ENCODE results near the gene MCTP1.

Gene MCTP1

GRCh38 chr5:94796586-94796985 is 488.3 kb downstream of the MCTP1 start:
- no peak overlapping the region for H3K4me2 ChIP-seq (ENCODE audit: low read depth, low read length)
- H3K36me3 ChIP-seq (replicated peaks; ENCODE audit: insufficient read depth, low read length) = no peaks in the 10 kb centered on the region
- H3K9me2 ChIP-seq (replicated peaks; ENCODE audit: insufficient read depth, low read length) = no peaks in the 10 kb centered on the region
- no peak overlapping the region for H3K9ac ChIP-seq (ENCODE audit: low read length)
- H3F3A ChIP-seq (ENCODE audit: insufficient read depth, low read length) = peaks cover 10% of the 10 kb centered on the region
- H2AFZ ChIP-seq (ENCODE audit: low read length) = no peak overlapping the region
- no peak for DNase-seq
- no peaks in the 10 kb centered on the region for H4K20me1 ChIP-seq (ENCODE audit: insufficient read depth, low read length)
- H3K4me3 ChIP-seq (ENCODE audit: low read length) = no peak overlapping the region
- H3K79me2 ChIP-seq (ENCODE audit: low read length) = no peaks in the 10 kb centered on the region
- peaks cover 22% of the 10 kb centered on the region for H3K4me1 ChIP-seq (ENCODE audit: low read length)
- H3K9me3 ChIP-seq (replicated peaks; ENCODE audit: insufficient read depth, low read length) = no peaks in the 10 kb centered on the region
- TF ChIP-seq EZH2 (optimal IDR thresholded peaks at IDR 0.05; ENCODE audit: low read depth, low read length) (no peak), CTCF (IDR thresholded peaks at IDR 0.05; ENCODE audit: low read length) (no peak), EZH2phosphoT487 (IDR thresholded peaks at IDR 0.05; ENCODE audit: low read length) (no peak)
- H3K27ac ChIP-seq (ENCODE audit: low read length) = no peak overlapping the region
- H3K27me3 ChIP-seq (replicated peaks; ENCODE audit: insufficient read depth, low read length) = no peaks in the 10 kb centered on the region

GRCh38 chr5:94793816-94794198 is 491.1 kb downstream of the MCTP1 start:
- Histone ChIP-seq H3F3A (ENCODE audit: insufficient read depth, low read length) (peaks cover 10% of the 10 kb centered on the region), H3K4me3 (ENCODE audit: low read length) (no peak overlapping the region), H2AFZ (ENCODE audit: low read length) (no peak overlapping the region), H3K27ac (ENCODE audit: low read length) (peak overlapping the region; percentile 59; the same call in 1 of the 2 replicates), H3K9me3 (replicated peaks; ENCODE audit: insufficient read depth, low read length) (no peaks in the 10 kb centered on the region), H3K9ac (ENCODE audit: low read length) (no peak overlapping the region), H3K4me1 (ENCODE audit: low read length) (peaks cover 22% of the 10 kb centered on the region), H3K9me2 (replicated peaks; ENCODE audit: insufficient read depth, low read length) (no peaks in the 10 kb centered on the region), H3K36me3 (replicated peaks; ENCODE audit: insufficient read depth, low read length) (no peaks in the 10 kb centered on the region), H3K79me2 (ENCODE audit: low read length) (no peaks in the 10 kb centered on the region), H4K20me1 (ENCODE audit: insufficient read depth, low read length) (no peaks in the 10 kb centered on the region), H3K27me3 (replicated peaks; ENCODE audit: insufficient read depth, low read length) (no peaks in the 10 kb centered on the region), H3K4me2 (ENCODE audit: low read depth, low read length) (peak overlapping the region; percentile 65; the same call in 1 of the 2 replicates)
- DNase-seq = no peak
- TF ChIP-seq EZH2 (optimal IDR thresholded peaks at IDR 0.05; ENCODE audit: low read depth, low read length) = no peak
- TF ChIP-seq CTCF (IDR thresholded peaks at IDR 0.05; ENCODE audit: low read length) = no peak
- no peak for TF ChIP-seq EZH2phosphoT487 (IDR thresholded peaks at IDR 0.05; ENCODE audit: low read length)

GRCh38 chr5:94793113-94793815 is 491.6 kb downstream of the MCTP1 start:
- Histone ChIP-seq H3F3A (ENCODE audit: insufficient read depth, low read length) (peaks cover 10% of the 10 kb centered on the region), H3K9me3 (replicated peaks; ENCODE audit: insufficient read depth, low read length) (no peaks in the 10 kb centered on the region), H3K4me1 (ENCODE audit: low read length) (peaks cover 22% of the 10 kb centered on the region), H3K9ac (ENCODE audit: low read length) (no peak overlapping the region), H3K4me2 (ENCODE audit: low read depth, low read length) (peak overlapping the region; percentile 65), H3K79me2 (ENCODE audit: low read length) (no peaks in the 10 kb centered on the region), H3K27ac (ENCODE audit: low read length) (peak overlapping the region; percentile 59; the same call in 1 of the 2 replicates), H3K9me2 (replicated peaks; ENCODE audit: insufficient read depth, low read length) (no peaks in the 10 kb centered on the region), H2AFZ (ENCODE audit: low read length) (no peak overlapping the region), H3K27me3 (replicated peaks; ENCODE audit: insufficient read depth, low read length) (no peaks in the 10 kb centered on the region), H3K36me3 (replicated peaks; ENCODE audit: insufficient read depth, low read length) (no peaks in the 10 kb centered on the region), H3K4me3 (ENCODE audit: low read length) (peak overlapping the region; percentile 22; the same call in 1 of the 2 replicates), H4K20me1 (ENCODE audit: insufficient read depth, low read length) (no peaks in the 10 kb centered on the region)
- TF ChIP-seq EZH2phosphoT487 (IDR thresholded peaks at IDR 0.05; ENCODE audit: low read length) = no peak
- no peak for TF ChIP-seq CTCF (IDR thresholded peaks at IDR 0.05; ENCODE audit: low read length)
- TF ChIP-seq EZH2 (optimal IDR thresholded peaks at IDR 0.05; ENCODE audit: low read depth, low read length) = no peak
- peak; percentile 92 for DNase-seq

Measured in MM.1S (cell line).